WTC11 (cell line): ENCODE measurements around the gene UTP20.

Experiments used
- CREB1 ChIP-seq: sonication (generic); formaldehyde crosslinking; IDR thresholded peaks from 2 replicates; pipeline ENCODE4 v1.8.0; 2023; ENCODE audit warnings: mild to moderate bottlenecking, missing genetic modification reagents
- JUN ChIP-seq: sonication (generic); formaldehyde crosslinking; IDR thresholded peaks from 2 replicates; pipeline ENCODE4 v1.8.0; 2023; ENCODE audit warnings: mild to moderate bottlenecking, missing genetic modification reagents
- NR1H2 ChIP-seq: sonication (generic); formaldehyde crosslinking; IDR thresholded peaks from 2 replicates; pipeline ENCODE4 v1.9.0; 2021; ENCODE audit warnings: mild to moderate bottlenecking, moderate library complexity, missing genetic modification reagents
- NR2C2 ChIP-seq: sonication (generic); formaldehyde crosslinking; IDR thresholded peaks from 2 replicates; pipeline ENCODE4 v1.8.0; 2022; ENCODE audit warnings: mild to moderate bottlenecking, missing genetic modification reagents
- RELA ChIP-seq: sonication (generic); formaldehyde crosslinking; IDR thresholded peaks from 2 replicates; pipeline ENCODE4 v1.8.1; 2022; ENCODE audit warnings: missing genetic modification reagents, mild to moderate bottlenecking, borderline replicate concordance
- TEAD4 ChIP-seq: sonication (generic); formaldehyde crosslinking; IDR thresholded peaks from 2 replicates; pipeline ENCODE4 v1.8.0; 2022; ENCODE audit warnings: mild to moderate bottlenecking, missing genetic modification reagents
- ZNF121 ChIP-seq: sonication (generic); formaldehyde crosslinking; IDR thresholded peaks from 2 replicates; pipeline ENCODE4 v1.8.0; 2023; ENCODE audit warnings: missing genetic modification reagents
- ZNF423 ChIP-seq: fragments of 250-450 bp; sonication (Bioruptor Pico); IDR thresholded peaks from 2 replicates; pipeline ENCODE4 v2.1.2; 2022; ENCODE audit warnings: mild to moderate bottlenecking, moderate library complexity
- ZNF671 ChIP-seq: fragments of 250-450 bp; sonication (Bioruptor Pico); IDR thresholded peaks from 2 replicates; pipeline ENCODE4 v1.8.0; 2021; ENCODE audit warnings: mild to moderate bottlenecking
- TF ChIP-seq, protein P1 (sequence below): sonication (generic); formaldehyde crosslinking; IDR thresholded peaks from 2 replicates; pipeline ENCODE4 v1.8.0; 2022; ENCODE audit warnings: mild to moderate bottlenecking, missing genetic modification reagents
- TF ChIP-seq, protein P2 (sequence below): fragments of 200-600 bp; IDR thresholded peaks from 2 replicates; pipeline ENCODE4 v1.8.0; 2022; ENCODE audit warnings: antibody characterized with exemption
- TF ChIP-seq, protein P3 (sequence below): sonication (generic); formaldehyde crosslinking; IDR thresholded peaks from 2 replicates; pipeline ENCODE4 v1.8.0; 2022; ENCODE audit warnings: mild to moderate bottlenecking, missing genetic modification reagents
- TF ChIP-seq, protein P4 (sequence below): sonication (generic); formaldehyde crosslinking; IDR thresholded peaks from 2 replicates; pipeline ENCODE4 v1.8.0; 2022; ENCODE audit warnings: mild to moderate bottlenecking, missing genetic modification reagents
- TF ChIP-seq, protein P5 (sequence below): sonication (generic); formaldehyde crosslinking; IDR thresholded peaks from 2 replicates; pipeline ENCODE4 v1.8.0; 2023; ENCODE audit warnings: mild to moderate bottlenecking, missing genetic modification reagents

DNA sequence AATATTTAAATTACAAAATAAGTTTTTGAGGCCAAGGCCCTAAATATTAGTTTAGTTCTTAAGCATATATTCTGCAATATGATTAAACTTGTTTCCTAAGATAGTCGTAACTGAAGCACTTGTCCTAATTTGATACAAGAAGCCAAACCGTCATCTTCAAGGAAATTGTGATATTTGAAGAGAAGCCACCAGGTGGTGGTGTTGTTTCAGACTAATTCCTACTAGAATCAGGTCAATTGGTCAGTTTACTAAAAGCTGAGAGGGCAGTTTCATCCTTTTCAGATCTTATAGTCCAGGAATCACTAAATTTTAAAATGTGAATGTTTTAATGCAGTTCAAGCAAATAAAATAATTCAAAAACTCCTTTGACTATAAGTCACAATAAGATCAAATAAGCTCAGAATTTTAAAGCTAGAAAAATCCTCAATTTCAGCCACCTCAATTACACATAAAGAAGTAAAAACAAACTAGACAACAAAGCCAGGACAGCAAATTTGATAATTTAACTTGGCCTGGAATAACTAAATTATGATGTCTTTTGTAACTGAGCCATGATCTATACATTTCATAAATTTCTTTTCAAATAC is 134.7 kb downstream of the UTP20 start:
- TF ChIP-seq ZNF423 (CRISPR knock-in tag) = no peak
- TF ChIP-seq, protein P1, sequence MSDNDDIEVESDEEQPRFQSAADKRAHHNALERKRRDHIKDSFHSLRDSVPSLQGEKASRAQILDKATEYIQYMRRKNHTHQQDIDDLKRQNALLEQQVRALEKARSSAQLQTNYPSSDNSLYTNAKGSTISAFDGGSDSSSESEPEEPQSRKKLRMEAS (CRISPR knock-in tag) = no peak
- no peak for TF ChIP-seq ZNF671
- TF ChIP-seq, protein P2, sequence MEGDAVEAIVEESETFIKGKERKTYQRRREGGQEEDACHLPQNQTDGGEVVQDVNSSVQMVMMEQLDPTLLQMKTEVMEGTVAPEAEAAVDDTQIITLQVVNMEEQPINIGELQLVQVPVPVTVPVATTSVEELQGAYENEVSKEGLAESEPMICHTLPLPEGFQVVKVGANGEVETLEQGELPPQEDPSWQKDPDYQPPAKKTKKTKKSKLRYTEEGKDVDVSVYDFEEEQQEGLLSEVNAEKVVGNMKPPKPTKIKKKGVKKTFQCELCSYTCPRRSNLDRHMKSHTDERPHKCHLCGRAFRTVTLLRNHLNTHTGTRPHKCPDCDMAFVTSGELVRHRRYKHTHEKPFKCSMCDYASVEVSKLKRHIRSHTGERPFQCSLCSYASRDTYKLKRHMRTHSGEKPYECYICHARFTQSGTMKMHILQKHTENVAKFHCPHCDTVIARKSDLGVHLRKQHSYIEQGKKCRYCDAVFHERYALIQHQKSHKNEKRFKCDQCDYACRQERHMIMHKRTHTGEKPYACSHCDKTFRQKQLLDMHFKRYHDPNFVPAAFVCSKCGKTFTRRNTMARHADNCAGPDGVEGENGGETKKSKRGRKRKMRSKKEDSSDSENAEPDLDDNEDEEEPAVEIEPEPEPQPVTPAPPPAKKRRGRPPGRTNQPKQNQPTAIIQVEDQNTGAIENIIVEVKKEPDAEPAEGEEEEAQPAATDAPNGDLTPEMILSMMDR = 0 out of 2 replicates have a peak, but pooled peaks have one; percentile 30
- TF ChIP-seq NR1H2 (CRISPR knock-in tag) = no peak
- TF ChIP-seq, protein P3, sequence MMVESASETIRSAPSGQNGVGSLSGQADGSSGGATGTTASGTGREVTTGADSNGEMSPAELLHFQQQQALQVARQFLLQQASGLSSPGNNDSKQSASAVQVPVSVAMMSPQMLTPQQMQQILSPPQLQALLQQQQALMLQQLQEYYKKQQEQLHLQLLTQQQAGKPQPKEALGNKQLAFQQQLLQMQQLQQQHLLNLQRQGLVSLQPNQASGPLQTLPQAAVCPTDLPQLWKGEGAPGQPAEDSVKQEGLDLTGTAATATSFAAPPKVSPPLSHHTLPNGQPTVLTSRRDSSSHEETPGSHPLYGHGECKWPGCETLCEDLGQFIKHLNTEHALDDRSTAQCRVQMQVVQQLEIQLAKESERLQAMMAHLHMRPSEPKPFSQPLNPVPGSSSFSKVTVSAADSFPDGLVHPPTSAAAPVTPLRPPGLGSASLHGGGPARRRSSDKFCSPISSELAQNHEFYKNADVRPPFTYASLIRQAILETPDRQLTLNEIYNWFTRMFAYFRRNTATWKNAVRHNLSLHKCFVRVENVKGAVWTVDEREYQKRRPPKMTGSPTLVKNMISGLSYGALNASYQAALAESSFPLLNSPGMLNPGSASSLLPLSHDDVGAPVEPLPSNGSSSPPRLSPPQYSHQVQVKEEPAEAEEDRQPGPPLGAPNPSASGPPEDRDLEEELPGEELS (CRISPR knock-in tag) = no peak
- TF ChIP-seq, protein P4, sequence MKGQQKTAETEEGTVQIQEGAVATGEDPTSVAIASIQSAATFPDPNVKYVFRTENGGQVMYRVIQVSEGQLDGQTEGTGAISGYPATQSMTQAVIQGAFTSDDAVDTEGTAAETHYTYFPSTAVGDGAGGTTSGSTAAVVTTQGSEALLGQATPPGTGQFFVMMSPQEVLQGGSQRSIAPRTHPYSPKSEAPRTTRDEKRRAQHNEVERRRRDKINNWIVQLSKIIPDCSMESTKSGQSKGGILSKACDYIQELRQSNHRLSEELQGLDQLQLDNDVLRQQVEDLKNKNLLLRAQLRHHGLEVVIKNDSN (CRISPR knock-in tag) = no peak
- TF ChIP-seq JUN = no peak
- TF ChIP-seq CREB1 (CRISPR knock-in tag) = no peak
- no peak for TF ChIP-seq TEAD4 (CRISPR knock-in tag)
- no peak for TF ChIP-seq RELA (CRISPR knock-in tag)
- TF ChIP-seq NR2C2 (CRISPR knock-in tag) = no peak
- TF ChIP-seq, protein P5, sequence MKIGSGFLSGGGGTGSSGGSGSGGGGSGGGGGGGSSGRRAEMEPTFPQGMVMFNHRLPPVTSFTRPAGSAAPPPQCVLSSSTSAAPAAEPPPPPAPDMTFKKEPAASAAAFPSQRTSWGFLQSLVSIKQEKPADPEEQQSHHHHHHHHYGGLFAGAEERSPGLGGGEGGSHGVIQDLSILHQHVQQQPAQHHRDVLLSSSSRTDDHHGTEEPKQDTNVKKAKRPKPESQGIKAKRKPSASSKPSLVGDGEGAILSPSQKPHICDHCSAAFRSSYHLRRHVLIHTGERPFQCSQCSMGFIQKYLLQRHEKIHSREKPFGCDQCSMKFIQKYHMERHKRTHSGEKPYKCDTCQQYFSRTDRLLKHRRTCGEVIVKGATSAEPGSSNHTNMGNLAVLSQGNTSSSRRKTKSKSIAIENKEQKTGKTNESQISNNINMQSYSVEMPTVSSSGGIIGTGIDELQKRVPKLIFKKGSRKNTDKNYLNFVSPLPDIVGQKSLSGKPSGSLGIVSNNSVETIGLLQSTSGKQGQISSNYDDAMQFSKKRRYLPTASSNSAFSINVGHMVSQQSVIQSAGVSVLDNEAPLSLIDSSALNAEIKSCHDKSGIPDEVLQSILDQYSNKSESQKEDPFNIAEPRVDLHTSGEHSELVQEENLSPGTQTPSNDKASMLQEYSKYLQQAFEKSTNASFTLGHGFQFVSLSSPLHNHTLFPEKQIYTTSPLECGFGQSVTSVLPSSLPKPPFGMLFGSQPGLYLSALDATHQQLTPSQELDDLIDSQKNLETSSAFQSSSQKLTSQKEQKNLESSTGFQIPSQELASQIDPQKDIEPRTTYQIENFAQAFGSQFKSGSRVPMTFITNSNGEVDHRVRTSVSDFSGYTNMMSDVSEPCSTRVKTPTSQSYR (CRISPR knock-in tag) = no peak
- TF ChIP-seq ZNF121 (CRISPR knock-in tag) = no peak
